NOMO-1 treated with DMSO at 0.1 percent for 48 hours (cell line): Measurements from ENCODE around the gene FAM72C.
"Not testable (repeated sequence)": the region's sequence is repeated elsewhere in the genome, so short reads cannot be mapped to it uniquely, and the experiment has no call there.

Experiments
- DNase-seq: peaks from one replicate; lab custom pipeline; 2025; ENCODE audit not compliant: unreplicated experiment; lab: John Stamatoyannopoulos, UW

FAM72C gene

GRCh38 chr1:143971924-143972700, at the start of gene FAM72C:
TSS of gene FAM72C (minus strand) at chr1:143971986. CDS start at chr1:143971141, 845 bp downstream.
- DNase-seq: not testable (repeated sequence)

DNA sequence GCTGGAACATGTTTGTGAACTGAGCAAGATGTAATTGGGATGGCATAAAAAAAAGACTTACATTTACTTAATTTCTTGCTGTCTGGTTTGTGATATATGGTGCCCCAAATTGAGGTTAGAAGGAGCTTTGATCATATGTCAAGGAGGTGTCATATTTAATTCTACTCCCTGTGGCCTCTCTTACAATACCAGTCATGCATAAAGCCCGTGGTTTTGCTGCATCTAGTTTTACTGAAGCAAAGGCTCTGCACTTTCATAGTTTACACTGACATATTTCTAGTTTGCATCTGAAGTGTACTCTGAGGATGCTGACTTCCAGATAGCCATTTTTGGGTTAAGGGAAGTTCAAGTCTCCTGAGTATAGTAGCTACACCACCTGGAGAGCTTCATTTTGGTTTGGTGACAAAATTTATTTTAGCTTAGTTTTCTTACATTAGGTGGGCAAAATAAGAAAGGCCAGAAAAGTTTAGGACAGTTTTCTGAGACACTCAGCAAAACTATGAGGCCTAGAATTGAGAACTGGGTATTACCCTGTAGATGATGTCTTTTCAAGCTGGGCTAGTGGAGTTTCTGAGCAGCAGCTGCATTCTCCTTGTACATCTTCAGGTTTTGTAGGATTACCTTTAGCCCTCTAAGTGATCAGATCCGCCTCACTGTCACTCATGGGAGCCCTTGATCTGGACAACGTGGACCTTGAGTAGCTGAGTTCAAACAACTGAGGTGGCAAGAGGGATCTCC, 48.4 kb upstream of the FAM72C start:
- not testable (repeated sequence) for DNase-seq

DNA sequence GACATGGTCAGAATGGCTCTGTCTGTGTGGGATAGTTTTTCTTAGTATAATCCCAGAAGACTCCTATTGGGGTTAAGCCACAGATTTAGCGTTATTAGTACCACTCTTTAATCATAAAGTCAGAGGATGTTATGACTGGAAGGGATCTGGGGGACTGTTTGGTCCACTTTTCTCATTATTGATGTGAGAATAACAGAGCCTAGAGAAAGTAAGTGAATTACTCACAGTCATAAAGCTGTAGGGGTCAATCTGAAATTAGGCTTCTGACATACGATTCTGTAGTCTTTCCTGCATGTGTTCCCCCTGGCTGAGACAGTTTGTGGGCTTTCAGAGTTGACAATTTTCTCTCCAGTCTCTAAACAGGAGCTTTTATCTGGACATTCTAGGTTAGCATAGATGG, 47.3 kb upstream of the FAM72C start:
- DNase-seq: not testable (repeated sequence)

DNA sequence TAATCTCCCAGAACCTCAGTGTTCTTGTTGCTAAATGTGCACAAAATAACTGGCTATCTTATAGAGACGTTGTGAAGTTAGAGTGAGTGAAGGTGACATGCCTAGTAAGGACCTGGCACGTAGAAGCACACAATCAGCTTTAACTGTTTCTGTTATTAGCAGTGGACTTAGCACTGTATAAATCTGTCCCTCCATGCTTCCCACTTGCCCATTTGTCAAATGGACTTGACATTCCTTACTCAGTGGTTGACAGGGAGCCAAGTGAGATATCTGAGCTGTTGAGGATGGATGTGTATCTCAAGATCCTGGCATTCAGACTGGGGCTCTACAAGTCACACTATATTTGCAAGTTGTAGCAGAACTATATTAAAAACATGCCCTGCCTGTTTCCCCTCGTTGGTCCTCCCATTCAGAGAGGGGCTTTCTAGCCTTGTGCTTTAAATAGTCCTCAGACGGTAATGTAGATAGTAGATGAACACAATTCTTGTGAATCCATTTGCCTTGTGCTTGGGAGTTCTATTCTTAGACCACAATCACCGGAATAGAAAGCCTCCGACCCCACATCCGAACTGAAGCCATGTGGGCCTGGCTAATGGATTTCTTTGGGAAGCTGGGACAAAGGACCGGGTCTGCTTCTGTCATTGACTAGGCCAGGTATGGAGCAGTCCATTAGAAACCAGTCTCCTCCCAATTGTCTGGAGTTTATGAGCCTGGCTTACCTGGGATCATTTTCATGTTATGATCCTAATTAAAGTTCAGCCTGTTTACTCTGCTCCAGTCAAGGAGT, 43.6 kb upstream of the FAM72C start:
- DNase-seq: not testable (repeated sequence)

GRCh38 chr1:144014528-144014927, 42.7 kb upstream of the FAM72C start:
- not testable (repeated sequence) for DNase-seq

- DNase-seq: not testable (repeated sequence)
These were observed 42.3 kb upstream of the FAM72C start for GRCh38 chr1:144014121-144014520.

GRCh38 chr1:144012168-144012733, 40.5 kb upstream of the FAM72C start:
- not testable (repeated sequence) for DNase-seq

- DNase-seq: not testable (repeated sequence)
These were observed 37.6 kb upstream of the FAM72C start for GRCh38 chr1:144009410-144009809.

DNA sequence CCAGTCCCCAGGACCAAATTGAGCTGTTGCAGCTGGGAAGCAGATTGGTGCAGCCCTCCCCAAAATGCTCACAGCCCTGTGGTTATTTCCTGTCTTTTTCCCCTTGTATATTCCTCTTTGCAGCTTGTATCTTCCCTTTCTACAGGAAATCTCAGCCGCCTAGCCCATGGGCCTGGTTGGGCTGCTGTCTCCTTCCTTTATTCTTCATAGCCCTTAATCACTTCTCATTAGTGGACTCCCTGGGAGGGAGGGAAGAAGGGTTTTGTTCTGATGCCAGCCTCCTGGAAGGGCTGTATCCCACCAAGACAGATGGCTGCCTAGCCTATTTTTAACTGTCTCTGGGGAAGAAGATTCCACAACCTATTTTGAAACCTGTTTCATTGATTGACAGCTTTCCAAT, 32.5 kb upstream of the FAM72C start:
- not testable (repeated sequence) for DNase-seq

DNA sequence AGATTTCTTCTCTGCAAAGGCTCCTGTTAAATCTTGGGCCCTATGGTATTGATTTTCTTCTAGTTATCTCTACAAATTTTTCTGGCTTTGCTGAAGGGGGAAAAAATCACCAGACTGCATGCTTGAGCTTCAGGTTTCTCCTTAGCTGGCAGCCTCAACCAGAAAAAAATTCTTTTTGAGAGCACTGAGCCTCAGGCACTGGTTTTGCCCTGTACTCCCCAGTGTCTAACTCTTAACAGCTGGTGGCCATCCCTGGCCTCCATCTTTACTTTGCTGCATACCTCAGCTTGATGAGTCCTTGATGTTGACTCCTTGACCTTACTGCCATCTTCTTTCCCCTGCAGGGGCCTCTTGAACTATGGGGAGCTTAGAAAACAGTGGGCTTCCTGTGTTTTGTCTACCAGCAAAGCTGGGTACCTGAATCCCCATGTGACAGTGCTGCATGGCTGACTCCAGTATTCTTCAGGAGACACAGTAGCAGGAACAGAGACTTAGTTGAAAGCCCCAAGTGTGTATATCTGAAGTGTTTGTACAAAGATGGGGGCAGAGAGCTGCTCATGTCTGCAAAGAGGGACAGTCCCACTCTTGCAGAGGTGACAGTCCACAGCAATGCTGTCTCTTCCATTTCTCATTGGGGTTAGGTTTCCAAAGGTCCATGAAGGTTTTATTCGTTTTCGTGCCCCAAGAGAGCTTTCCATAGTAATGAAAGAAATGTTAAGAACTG, 31.7 kb upstream of the FAM72C start:
- DNase-seq: not testable (repeated sequence)

GRCh38 chr1:144002141-144002881, 30.5 kb upstream of the FAM72C start:
- DNase-seq: not testable (repeated sequence)

DNA sequence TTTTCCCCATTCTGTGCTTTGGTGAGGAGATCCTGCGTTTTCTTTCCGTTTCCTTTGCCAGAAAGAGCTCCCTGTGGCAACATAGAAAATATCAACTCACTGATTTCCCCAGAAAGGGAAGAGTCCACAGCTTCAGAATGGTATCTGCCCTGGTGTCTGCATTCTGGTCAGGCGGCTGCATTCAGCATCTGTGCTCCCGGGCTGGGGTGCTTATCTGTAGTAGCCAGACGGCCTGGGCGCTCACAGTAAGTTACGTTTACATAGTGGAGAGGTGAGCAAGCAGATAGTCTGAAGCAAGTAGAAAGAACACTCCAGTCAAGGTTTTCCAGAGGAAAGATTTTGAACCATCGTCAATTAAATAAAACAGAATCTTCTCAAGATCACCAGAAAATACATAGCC, 29.3 kb upstream of the FAM72C start:
- DNase-seq: not testable (repeated sequence)

DNA sequence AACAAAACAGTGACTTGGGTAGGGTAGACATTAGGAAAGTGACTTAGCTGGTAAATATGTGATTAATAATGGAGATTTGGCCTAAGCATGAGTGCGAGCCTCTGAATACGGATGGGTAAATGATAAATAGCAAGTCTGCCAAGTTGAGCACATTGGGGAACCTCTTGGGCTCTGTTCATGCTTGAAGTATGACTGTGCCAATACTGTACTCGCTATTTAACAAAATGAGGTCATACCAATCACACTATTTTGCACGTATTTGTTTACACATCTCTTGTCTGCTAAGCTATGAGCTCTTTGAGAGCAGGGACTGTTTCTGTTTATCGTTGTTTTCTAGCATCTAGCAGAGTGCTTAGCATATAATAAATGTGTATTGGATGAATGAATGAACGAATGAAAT, 24.2 kb upstream of the FAM72C start:
- DNase-seq: not testable (repeated sequence)

DNA sequence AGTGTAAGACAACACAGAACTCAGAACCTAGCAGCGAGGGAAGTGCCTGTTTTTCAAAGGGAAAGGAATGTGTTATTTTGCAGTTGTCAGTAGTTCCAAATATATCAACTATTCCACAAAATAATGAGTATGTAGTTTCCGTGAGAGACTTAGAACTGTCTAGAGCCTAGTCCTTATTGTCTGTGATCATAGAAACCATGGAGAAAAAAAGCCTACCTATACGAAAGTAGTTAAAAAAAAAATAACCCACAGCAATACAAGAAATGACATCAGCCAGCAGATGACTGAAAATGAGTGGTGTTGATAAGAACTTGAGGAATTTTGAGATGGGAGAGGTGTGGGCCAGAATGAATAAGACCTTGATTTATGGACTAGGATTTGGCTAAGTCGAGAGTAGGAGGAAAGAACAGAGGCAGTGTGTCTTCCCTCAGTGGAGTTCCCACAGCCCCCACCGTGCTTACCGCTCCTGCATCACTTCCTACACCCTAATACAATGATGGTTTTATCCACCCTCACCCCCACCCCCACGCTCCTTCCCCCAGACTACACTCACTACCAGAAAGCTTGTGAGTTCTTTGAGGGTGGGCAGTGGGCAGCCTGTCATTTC, 21.6 kb upstream of the FAM72C start:
- not testable (repeated sequence) for DNase-seq

DNA sequence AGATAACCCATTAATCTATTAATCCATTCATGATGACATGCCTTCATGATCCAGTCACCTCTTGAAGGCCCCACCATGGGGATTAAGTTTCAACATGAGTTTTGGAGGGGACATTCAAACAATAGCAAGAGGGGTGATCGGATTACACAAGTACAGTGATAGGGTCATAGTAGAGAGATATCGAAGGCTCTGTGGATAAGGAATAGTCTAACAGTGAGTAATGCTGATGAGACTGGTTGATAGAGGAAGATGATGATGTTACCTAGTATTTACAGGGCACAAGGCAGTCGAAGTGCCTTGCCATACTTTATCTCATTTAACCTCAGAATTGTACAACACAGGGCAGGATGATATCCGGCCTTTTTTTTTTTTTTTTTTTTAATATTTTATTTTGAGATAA, 18.9 kb upstream of the FAM72C start:
- DNase-seq: not testable (repeated sequence)

DNA sequence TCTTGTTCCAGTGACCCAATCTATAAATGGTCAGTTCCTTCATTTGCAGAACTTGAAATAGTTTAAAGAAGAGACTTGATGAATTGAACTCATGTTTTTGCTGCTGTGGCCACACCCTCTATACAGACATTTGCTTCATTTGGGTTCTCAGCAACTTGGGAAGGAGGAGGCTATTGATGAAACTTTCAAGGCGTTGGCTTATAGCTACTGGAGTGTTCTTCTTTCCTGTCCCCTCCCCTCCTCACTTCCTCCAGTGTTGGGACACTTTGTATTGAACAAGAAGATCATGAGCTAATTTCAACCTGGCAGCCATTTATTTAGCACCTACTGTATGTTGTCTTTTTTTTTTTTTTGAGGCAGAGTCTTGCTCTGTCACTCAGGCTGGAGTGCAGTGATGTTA, 17.9 kb upstream of the FAM72C start:
- DNase-seq: not testable (repeated sequence)

DNA sequence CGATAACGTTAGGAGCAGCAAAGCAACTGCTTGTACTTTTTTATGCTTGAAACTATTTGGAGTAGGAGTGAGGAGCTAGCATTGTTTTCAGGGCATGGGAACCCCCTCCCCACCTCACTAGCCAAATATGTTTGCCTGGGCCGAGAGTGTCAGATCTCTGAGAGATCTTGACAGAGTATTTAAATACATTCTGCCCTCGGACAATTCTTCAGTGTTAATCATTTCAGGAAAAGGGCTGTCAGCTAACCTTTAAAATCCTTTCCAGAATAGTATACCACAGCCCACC, 17.6 kb upstream of the FAM72C start:
- DNase-seq: not testable (repeated sequence)

DNA sequence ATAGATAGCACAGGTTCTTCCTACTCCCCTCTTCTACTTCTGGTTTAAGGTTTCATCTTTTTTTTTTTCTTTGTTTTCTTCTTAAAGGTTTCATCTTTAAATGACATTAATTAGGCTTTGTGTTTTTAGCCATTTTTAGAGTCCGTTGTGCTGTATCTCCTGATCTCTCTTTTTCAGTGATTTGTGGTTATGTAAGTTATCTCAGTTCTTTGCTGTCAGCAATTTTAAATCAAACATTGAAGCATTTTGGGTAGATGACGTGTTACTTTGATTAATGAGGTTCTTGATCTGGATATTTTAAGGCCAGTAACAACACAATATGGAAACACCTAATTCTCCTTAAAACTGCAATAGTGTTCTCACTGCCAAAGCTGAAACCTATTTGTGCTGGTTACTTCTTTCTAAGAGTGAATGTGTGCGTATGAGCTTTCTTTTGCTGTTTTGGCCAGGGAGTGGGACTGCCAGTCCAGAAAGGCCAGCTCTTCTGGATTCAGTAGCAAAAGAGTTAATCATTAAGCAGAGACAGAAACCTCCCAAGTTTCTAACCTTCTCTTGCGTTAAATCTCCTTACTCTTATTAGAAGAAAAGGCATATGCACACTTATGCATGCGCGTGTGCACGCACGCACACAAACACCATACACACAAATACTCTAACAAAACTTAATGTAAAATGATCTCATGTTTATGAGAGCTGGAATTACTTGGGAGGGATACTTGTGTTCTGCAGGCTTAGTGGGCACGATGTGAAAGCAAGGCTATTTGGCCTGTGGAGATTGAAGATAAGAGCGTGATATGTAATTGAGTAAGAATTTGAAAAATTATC, 17.0 kb upstream of the FAM72C start:
- not testable (repeated sequence) for DNase-seq

- DNase-seq: not testable (repeated sequence)
These were observed 16.1 kb upstream of the FAM72C start for GRCh38 chr1:143987868-143988267.
